GM20000 (cell line): ENCODE results near the gene PRMT7.

Experiments
- DNase-seq: peaks from one replicate; pipeline ENCODE4 v3.0.0; 2012; ENCODE audit warnings: low spot score
- TF ChIP-seq, protein P1 (sequence below): IDR thresholded peaks from 2 replicates; pipeline ENCODE4 v1.5.1; 2012; ENCODE audit warnings: mild to moderate bottlenecking, control low read depth; ENCODE audit errors: extremely low read depth, missing control alignments

Gene PRMT7

GRCh38 chr16:68361485-68361884 lies 50.7 kb downstream of the PRMT7 start:
- TF ChIP-seq, protein P1, sequence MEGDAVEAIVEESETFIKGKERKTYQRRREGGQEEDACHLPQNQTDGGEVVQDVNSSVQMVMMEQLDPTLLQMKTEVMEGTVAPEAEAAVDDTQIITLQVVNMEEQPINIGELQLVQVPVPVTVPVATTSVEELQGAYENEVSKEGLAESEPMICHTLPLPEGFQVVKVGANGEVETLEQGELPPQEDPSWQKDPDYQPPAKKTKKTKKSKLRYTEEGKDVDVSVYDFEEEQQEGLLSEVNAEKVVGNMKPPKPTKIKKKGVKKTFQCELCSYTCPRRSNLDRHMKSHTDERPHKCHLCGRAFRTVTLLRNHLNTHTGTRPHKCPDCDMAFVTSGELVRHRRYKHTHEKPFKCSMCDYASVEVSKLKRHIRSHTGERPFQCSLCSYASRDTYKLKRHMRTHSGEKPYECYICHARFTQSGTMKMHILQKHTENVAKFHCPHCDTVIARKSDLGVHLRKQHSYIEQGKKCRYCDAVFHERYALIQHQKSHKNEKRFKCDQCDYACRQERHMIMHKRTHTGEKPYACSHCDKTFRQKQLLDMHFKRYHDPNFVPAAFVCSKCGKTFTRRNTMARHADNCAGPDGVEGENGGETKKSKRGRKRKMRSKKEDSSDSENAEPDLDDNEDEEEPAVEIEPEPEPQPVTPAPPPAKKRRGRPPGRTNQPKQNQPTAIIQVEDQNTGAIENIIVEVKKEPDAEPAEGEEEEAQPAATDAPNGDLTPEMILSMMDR = no peak
- no peak for DNase-seq

GRCh38 chr16:68362262-68362913 lies 51.6 kb downstream of the PRMT7 start:
- TF ChIP-seq, protein P1 = no peak
- DNase-seq = no peak

- TF ChIP-seq, protein P1 = no peak
- no peak for DNase-seq
Observed at GRCh38 chr16:68362947-68363657, 52.3 kb downstream of the PRMT7 start.

- DNase-seq = no peak
- TF ChIP-seq, protein P1 = no peak
Observed at GRCh38 chr16:68363658-68364521, 53.1 kb downstream of the PRMT7 start.

- TF ChIP-seq, protein P1 = no peak
- DNase-seq = no peak
Observed at GRCh38 chr16:68364561-68364998, 53.8 kb downstream of the PRMT7 start.

DNA sequence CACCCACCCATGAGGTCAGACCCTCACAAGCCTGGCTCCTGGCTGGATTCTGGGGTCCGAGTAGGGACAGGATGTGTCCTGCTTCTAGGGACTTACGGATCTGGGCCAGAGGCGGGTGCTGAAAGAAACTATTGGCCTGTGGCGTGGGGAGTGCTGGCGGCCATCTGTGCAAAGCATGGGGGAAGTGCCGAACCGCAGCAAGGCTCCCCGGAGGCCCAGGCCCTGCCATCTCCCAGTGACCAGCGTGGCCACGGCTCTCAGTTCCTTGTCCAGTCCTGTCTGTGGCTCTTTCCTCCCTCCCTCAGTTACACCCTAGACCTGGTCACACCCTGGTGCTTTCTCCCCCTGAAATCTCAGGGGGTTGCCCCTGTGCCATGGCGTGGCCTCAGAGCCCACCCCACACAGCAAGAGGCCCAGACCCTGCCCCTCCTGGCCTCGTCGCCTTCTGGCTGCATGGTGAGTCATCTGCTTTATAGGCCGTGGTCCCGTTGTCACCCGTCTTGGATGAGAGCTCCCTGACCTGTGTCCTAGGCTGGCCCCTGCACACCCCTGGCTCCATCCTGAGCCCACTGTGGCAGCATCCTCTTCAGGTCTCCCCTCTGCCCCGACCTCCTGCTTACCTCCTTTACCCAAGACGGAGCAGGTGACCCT lies 54.5 kb downstream of the PRMT7 start:
- DNase-seq = no peak

More for the DNA sequence above, 54.5 kb downstream of the PRMT7 start:
- TF ChIP-seq, protein P1 = no peak
